Vagina (tissue), 2 donors: ENCODE data around the gene WDR20. TPM values are rescaled to one million over a fixed set of nuclear protein-coding genes. Genes with fewer than 3 reads are reported as not detected.

Experiments used
- DNase-seq, 2 donors: peaks; one replicate each; pipeline ENCODE4 v3.0.0-alpha.2; 2017; ENCODE audit errors: extremely low spot score in 2 of 2
- H3K27ac ChIP-seq: fragments of 200-600 bp; sonication (generic); one replicate; pipeline ENCODE4 v1.5.1; 2019
- H3K27me3 ChIP-seq: fragments of 200-600 bp; sonication (generic); one replicate; pipeline ENCODE4 v1.5.1; 2019
- H3K36me3 ChIP-seq, 2 donors: fragments of 200-600 bp; sonication (generic); one replicate each; pipeline ENCODE4 v1.5.1; 2017 to 2019
- H3K4me1 ChIP-seq: fragments of 200-600 bp; sonication (generic); one replicate; pipeline ENCODE4 v1.5.1; 2019
- H3K4me3 ChIP-seq, 2 donors: fragments of 200-600 bp; sonication (generic); 1 replicate in 1 of 2; 2 replicates in 1 of 2; pipeline ENCODE4 v1.5.1; 2016 to 2019
- H3K9me3 ChIP-seq: fragments of 200-600 bp; sonication (generic); one replicate; pipeline ENCODE4 v1.5.1; 2019
- CTCF ChIP-seq, 3 experiments: fragments of 450-650 bp in 2 of 3; fragments of 200-600 bp in 1 of 3; sonication (generic) in 1 of 3; IDR thresholded peaks; one replicate each; pipeline ENCODE4 v1.5.1; 2017 to 2019; ENCODE audit warnings: antibody characterized with exemption in 3 of 3, mild to moderate bottlenecking in 2 of 3, moderate library complexity in 2 of 3
- POLR2A ChIP-seq, 2 donors: fragments of 450-650 bp; IDR thresholded peaks; one replicate each; pipeline ENCODE4 v1.6.1; 2017; ENCODE audit warnings: antibody characterized with exemption in 2 of 2, mild to moderate bottlenecking in 2 of 2, moderate library complexity in 2 of 2
- POLR2AphosphoS5 ChIP-seq, 2 donors: sonication (generic); formaldehyde crosslinking; IDR thresholded peaks; one replicate each; pipeline ENCODE4 v1.9.0; 2017; ENCODE audit warnings: antibody characterized with exemption in 2 of 2, mild to moderate bottlenecking in 2 of 2, low read depth in 1 of 2; ENCODE audit not compliant: insufficient read depth in 1 of 2
- intact Hi-C: fragments of 100-400 bp; cut with DNase I; formaldehyde crosslinking; loops from one replicate; pipeline ENCODE4 v1.15.1; 2023
- total RNA-seq: library from RNA; depleted of rRNA; stranded (reverse); fragments of >200 nt; gene quantifications from one replicate; pipeline ENCODE4 v1.2.3, GENCODE V29; 2016

Gene WDR20
- total RNA-seq, 1 donor from 2014 or later = 24.8 TPM

GRCh38 chr14:102095231-102095870 is 44.3 kb upstream of the WDR20 start:
- no peak for TF ChIP-seq CTCF (IDR thresholded peaks at IDR 0.05)
- no peak for TF ChIP-seq POLR2A (IDR thresholded peaks at IDR 0.05)
- TF ChIP-seq POLR2AphosphoS5 (IDR thresholded peaks at IDR 0.05; ENCODE audit: insufficient read depth in 1 of 2, low read depth in 1 of 2) = no peak
- no peak overlapping the region for H3K27ac ChIP-seq
- intact Hi-C loops = loop anchor here (5.0 kb wide), 2 partner anchors 48 to 133 kb away; partner anchors contain the start of gene DYNC1H1

GRCh38 chr14:102095871-102096568 is 43.7 kb upstream of the WDR20 start:
- Histone ChIP-seq H3K27me3 (no peaks in the 10 kb centered on the region), H3K27ac (no peak overlapping the region), H3K36me3 (no peaks in the 10 kb centered on the region), H3K4me1 (no peaks in the 10 kb centered on the region), H3K9me3 (no peaks in the 10 kb centered on the region), H3K4me3 (no peak overlapping the region)
- DNase-seq = no peak
- TF ChIP-seq POLR2AphosphoS5 (IDR thresholded peaks at IDR 0.05; ENCODE audit: insufficient read depth in 1 of 2, low read depth in 1 of 2) = no peak
- no peak for TF ChIP-seq CTCF (IDR thresholded peaks at IDR 0.05)
- TF ChIP-seq POLR2A (IDR thresholded peaks at IDR 0.05) = no peak
- intact Hi-C loops = loop anchor here (5.0 kb wide), 2 partner anchors 49 to 134 kb away; partner anchors contain the start of gene DYNC1H1

More at GRCh38 chr14:102095231-102095870, 44.3 kb upstream of the WDR20 start:
- no peak for DNase-seq
- H3K36me3 ChIP-seq = no peaks in the 10 kb centered on the region
- no peaks in the 10 kb centered on the region for H3K9me3 ChIP-seq
- H3K27me3 ChIP-seq = no peaks in the 10 kb centered on the region
- H3K4me1 ChIP-seq = no peaks in the 10 kb centered on the region
- no peak overlapping the region for H3K4me3 ChIP-seq

GRCh38 chr14:102096569-102097188 is 43.0 kb upstream of the WDR20 start:
- intact Hi-C loops = loop anchor here (5.0 kb wide), 2 partner anchors 49 to 134 kb away; partner anchors contain the start of gene DYNC1H1
- no peaks in the 10 kb centered on the region for H3K27me3 ChIP-seq
- no peaks in the 10 kb centered on the region for H3K9me3 ChIP-seq
- H3K27ac ChIP-seq = no peak overlapping the region
- no peak overlapping the region for H3K4me3 ChIP-seq
- no peak for DNase-seq
- no peaks in the 10 kb centered on the region for H3K36me3 ChIP-seq
- H3K4me1 ChIP-seq = no peaks in the 10 kb centered on the region
- TF ChIP-seq CTCF (IDR thresholded peaks at IDR 0.05) = peak; percentile 48 to 70 (median 66)
- no peak for TF ChIP-seq POLR2A (IDR thresholded peaks at IDR 0.05)
- TF ChIP-seq POLR2AphosphoS5 (IDR thresholded peaks at IDR 0.05; ENCODE audit: insufficient read depth in 1 of 2, low read depth in 1 of 2) = peak in 1 of 2 donors; percentile 62

- no peaks in the 10 kb centered on the region for H3K36me3 ChIP-seq
- no peaks in the 10 kb centered on the region for H3K4me1 ChIP-seq
- H3K4me3 ChIP-seq = no peak overlapping the region
- no peaks in the 10 kb centered on the region for H3K27me3 ChIP-seq
- DNase-seq = no peak
- H3K27ac ChIP-seq = no peak overlapping the region
- intact Hi-C loops = loop anchor here (5.0 kb wide), 2 partner anchors 50 to 135 kb away; partner anchors contain the start of gene DYNC1H1
- H3K9me3 ChIP-seq = no peaks in the 10 kb centered on the region
- no peak for TF ChIP-seq CTCF (IDR thresholded peaks at IDR 0.05)
- no peak for TF ChIP-seq POLR2AphosphoS5 (IDR thresholded peaks at IDR 0.05; ENCODE audit: insufficient read depth in 1 of 2, low read depth in 1 of 2)
- TF ChIP-seq POLR2A (IDR thresholded peaks at IDR 0.05) = no peak
Measured at GRCh38 chr14:102097441-102098135, 42.1 kb upstream of the WDR20 start.
